AG04449 (cell line): ENCODE data around the gene CFAP410.

Experiments used
- CTCF ChIA-PET: fragments of 350-600 bp; formaldehyde crosslinking; extraction: SDS; loops from one replicate; lab custom pipeline; 2021; ENCODE audit warnings: antibody characterized with exemption; lab: Yijun Ruan, JAX
- POLR2A ChIA-PET: fragments of 400-600, 350-600 bp; formaldehyde crosslinking; extraction: SDS; loops from one replicate; lab custom pipeline; 2020; ENCODE audit warnings: antibody characterized with exemption, inconsistent platforms; lab: Yijun Ruan, JAX
- DNase-seq: peaks from one replicate; pipeline ENCODE4 v3.0.0-alpha.2; 2010; ENCODE audit warnings: low read depth, low spot score
- H3K4me3 ChIP-seq: 2 replicates; pipeline ENCODE4 v1.5.1; 2011; ENCODE audit warnings: low read depth, mild to moderate bottlenecking, control low read depth, low read length
- CTCF ChIP-seq: IDR thresholded peaks from one replicate; pipeline ENCODE4 v1.5.1; 2011; ENCODE audit warnings: mild to moderate bottlenecking, moderate library complexity, low read length, control low read depth, inconsistent platforms; ENCODE audit not compliant: insufficient read depth; ENCODE audit errors: missing control alignments

The CFAP410 gene

GRCh38 chr21:44291936-44292811, 47.0 kb downstream of the CFAP410 start:
- no peak for TF ChIP-seq CTCF
- no peak overlapping the region for H3K4me3 ChIP-seq
- ChIA-PET CTCF (no interaction called here), POLR2A (no interaction called here)
- no peak for DNase-seq

- H3K4me3 ChIP-seq, result no peak overlapping the region
- no peak for TF ChIP-seq CTCF
- DNase-seq, result no peak
- CTCF ChIA-PET, result no interaction called here
- POLR2A ChIA-PET, result no interaction called here
Observed at GRCh38 chr21:44291078-44291935, 47.9 kb downstream of the CFAP410 start.

- CTCF ChIA-PET, result no interaction called here
- no peak overlapping the region for H3K4me3 ChIP-seq
- POLR2A ChIA-PET, result no interaction called here
- TF ChIP-seq CTCF, result no peak
- no peak for DNase-seq
Observed at GRCh38 chr21:44290327-44291077, 48.7 kb downstream of the CFAP410 start.

GRCh38 chr21:44289381-44290010, 49.7 kb downstream of the CFAP410 start:
- TF ChIP-seq CTCF, result no peak
- CTCF ChIA-PET, result no interaction called here
- H3K4me3 ChIP-seq, result no peak overlapping the region
- POLR2A ChIA-PET, result no interaction called here
- no peak for DNase-seq

- POLR2A ChIA-PET, result no interaction called here
- H3K4me3 ChIP-seq, result no peak overlapping the region
- CTCF ChIA-PET, result interaction anchor here (5.5 kb wide), 1 partner anchor 9 kb away, joined by 36 read pairs; no protein-coding TSS in a partner anchor
- DNase-seq, result no peak
- no peak for TF ChIP-seq CTCF
Observed at GRCh38 chr21:44288251-44289110, 50.7 kb downstream of the CFAP410 start.
